Adipose tissue (tissue), 3 donors: Measurements from ENCODE around the gene DYNC1I2. TPM values are rescaled to one million over a fixed set of nuclear protein-coding genes. Genes with fewer than 3 reads are reported as not detected.
"Not testable (repeated sequence)": the region's sequence is repeated elsewhere in the genome, so short reads cannot be mapped to it uniquely, and the experiment has no call there.

Experiments used
- H3K27ac ChIP-seq: one replicate; pipeline ENCODE4 v1.5.1; 2013; ENCODE audit warnings: low read depth, low read length
- WGBS, 3 donors: extraction: QIAGEN DNeasy Blood & Tissue Kit; methylation state at CpG; one replicate each; pipeline ENCODE4 v1.1.7; 2013; 5-methylcytosine and 5-hydroxymethylcytosine counted together
- polyA plus RNA-seq, 3 donors: library from polyadenylated mRNA; stranded (reverse); fragments of 200-250 nt; gene quantifications; one replicate each; pipeline ENCODE4 v1.2.3, GENCODE V29; 2013
- donor health status: healthy with polysubstance abuse.
- donor health status: Bipolar disorder and iron deficiency.
- donor health status: healthy.

Gene DYNC1I2
- polyA plus RNA-seq, 3 donors = 49.1 to 66.0 (median 59.9) TPM

DNA sequence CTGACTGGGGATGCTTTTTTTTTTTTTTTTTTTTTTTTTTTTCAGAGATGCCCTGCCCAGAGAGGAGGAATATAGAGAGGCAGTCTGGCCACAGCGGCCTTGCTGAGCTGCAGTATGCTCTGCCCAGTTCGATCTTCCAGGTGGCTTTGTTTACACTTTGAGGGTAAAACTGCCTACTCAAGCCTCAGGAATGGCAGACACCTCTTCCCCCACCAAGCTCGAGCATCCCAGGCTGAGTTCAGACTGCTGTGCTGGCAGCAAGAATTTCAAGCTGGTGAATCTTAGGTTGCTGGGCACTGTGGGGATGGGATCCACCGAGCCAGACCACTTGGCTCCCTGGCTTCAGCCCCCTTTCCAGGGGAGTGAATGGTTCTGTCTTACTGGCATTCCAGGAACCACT lies 73.9 kb downstream of the DYNC1I2 start:
- 89 to 91% (median 90%) methylated on average over 4 of the region's 4 CpGs for WGBS, 3 donors
- H3K27ac ChIP-seq = not testable (repeated sequence)

- H3K27ac ChIP-seq = no peak overlapping the region
- WGBS, 3 donors = 91 to 95% (median 93%) methylated on average over 2 of the region's 2 CpGs
These were observed 75.8 kb downstream of the DYNC1I2 start for GRCh38 chr2:171762879-171763573.

GRCh38 chr2:171763602-171764001 lies 76.3 kb downstream of the DYNC1I2 start:
- WGBS, 3 donors = 88 to 93% (median 92%) methylated on average over 3 of the region's 3 CpGs
- H3K27ac ChIP-seq = no peak overlapping the region

GRCh38 chr2:171771463-171771862 lies 84.2 kb downstream of the DYNC1I2 start:
- no peak overlapping the region for H3K27ac ChIP-seq

DNA sequence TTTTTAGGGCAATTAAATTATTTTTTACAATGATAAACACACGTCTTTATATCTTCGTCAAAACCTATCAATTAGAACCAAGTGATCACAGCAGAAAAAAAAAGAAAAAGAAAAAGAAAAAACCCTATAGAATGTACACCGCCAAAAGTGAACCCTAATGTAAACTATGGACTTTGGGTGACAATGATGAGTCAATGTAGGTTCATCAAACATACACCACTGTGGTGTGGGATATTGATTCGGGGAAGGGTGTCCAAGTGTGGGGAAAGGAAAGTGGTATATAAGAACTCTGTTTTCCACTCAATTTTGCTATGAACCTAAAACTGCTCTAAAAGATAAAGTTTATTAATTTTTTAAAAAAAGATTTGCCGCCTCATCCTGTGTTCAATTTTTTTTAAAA lies 85.1 kb downstream of the DYNC1I2 start:
- 94 to 96% (median 96%) methylated on average over 5 of the region's 5 CpGs for WGBS, 3 donors
- H3K27ac ChIP-seq = no peak overlapping the region

DNA sequence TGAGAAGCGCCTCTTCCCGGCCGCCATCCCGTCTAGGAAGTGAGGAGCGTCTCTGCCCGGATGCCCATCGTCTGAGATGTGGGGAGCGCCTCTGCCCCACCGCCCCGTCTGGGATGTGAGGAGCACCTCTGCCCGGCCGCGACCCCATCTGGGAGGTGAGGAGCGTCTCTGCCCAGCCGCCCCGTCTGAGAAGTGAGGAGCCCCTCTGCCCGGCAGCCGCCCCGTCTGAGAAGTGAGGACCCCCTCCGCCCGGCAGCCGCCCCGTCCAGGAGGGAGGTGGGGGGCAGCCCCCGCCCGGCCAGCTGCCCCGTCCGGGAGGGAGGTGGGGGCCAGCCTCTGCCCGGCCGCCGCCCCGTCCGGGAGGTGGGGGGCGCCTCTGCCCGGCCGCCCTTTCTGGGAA lies 87.3 kb downstream of the DYNC1I2 start:
- WGBS, 3 donors = 97 to 99% (median 98%) methylated on average over 11 to 33 of the region's 35 CpGs
- H3K27ac ChIP-seq = not testable (repeated sequence)

DNA sequence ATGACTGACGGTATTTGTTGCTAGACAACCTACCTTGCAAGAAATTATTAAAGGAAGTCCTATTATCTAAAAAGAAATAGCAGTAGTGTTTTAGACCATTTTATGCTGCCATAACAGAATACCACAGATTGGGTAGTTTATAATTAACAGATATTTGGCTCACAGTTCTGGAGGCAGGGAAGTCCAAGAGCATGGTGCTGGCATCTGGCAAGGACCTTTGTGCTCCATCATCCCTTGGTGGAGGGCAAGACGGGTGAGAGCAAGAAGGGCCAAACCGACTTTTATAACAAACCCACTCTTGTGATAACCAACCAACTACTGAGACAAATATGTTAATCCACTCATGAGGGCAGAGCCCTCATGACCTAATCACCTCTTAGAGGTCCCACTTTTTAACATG lies 91.2 kb downstream of the DYNC1I2 start:
- 94 to 96% (median 96%) methylated on average over 3 of the region's 3 CpGs for WGBS, 3 donors
- no peak overlapping the region for H3K27ac ChIP-seq

GRCh38 chr2:171785450-171785849 lies 98.2 kb downstream of the DYNC1I2 start:
- WGBS, 3 donors = 78 to 97% (median 96%) methylated on average over 3 of the region's 3 CpGs

DNA sequence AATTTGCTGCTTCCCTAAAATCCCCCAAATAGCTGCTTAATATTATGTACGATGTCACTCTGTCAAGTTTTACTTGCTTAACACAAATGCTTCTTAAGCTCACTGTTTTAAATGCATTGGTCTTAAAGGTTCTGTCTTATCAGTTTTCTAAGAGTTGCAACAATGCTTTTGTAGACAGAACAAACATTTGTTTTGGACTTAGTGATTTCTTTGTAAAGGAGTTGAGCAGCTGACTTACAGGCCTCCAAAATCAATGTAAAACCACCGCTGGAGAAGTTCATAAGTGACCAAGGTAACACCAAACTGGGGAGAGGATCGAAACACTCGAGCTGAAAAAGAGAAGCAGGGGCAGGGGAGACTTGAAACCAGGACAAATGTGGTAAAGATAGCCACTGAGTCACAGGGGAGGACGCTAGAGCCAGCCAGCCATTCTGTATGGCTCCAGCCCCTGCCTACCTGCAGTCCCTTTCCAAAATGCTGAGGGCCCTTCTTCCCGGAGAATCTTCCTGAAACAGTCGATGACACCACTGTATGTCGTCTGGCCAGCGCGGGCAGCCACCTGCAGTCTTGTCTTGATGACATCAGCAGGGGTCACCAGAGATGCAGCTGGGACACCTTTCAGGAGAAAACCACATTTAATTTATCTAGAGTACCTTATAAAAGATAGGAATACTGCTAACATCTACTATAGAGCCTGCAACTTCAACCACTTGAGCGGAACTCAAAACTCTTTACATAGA lies 100.2 kb downstream of the DYNC1I2 start:
- 59 to 88% (median 86%) methylated on average over 11 of the region's 11 CpGs for WGBS, 3 donors
- no peak overlapping the region for H3K27ac ChIP-seq

More at GRCh38 chr2:171785450-171785849, 98.2 kb downstream of the DYNC1I2 start:
- no peak overlapping the region for H3K27ac ChIP-seq

DNA sequence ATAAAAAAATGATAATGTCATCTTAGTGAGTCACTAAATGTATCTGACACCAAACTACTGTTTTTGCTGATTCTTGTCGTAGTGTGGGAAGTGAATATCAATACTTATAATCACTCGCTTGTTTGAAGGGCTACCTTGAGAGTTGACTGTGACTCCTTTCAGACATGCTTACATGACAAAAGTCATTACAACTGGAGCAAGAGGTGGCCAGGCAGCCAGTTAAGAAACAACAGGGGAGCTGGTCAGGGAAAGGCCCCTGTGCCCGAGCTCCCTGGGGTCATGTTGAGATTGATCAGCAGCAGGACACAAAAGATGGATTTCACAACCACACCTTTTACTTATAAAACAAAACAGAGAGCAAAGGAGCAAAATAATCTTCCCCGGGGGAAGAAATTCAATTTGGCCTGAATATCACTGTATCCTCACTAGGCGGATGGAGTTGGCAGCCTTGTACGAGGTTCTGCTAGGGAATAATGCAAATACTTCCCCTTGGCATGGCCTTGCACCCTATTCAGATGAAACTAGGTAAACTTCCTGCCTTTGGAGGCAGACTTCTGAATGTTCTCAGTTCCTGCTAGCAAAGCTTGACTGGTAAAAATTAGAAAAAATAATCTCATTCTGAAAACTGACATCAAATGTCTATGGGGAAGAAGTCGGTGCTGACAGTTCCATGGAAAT lies 101.2 kb downstream of the DYNC1I2 start:
- no peak overlapping the region for H3K27ac ChIP-seq
- WGBS, 3 donors = 73 to 81% (median 74%) methylated on average over 7 of the region's 7 CpGs

GRCh38 chr2:171789956-171790355 lies 102.7 kb downstream of the DYNC1I2 start:
- WGBS, 3 donors = 76 to 92% (median 88%) methylated on average over 6 of the region's 6 CpGs
- no peak overlapping the region for H3K27ac ChIP-seq

DNA sequence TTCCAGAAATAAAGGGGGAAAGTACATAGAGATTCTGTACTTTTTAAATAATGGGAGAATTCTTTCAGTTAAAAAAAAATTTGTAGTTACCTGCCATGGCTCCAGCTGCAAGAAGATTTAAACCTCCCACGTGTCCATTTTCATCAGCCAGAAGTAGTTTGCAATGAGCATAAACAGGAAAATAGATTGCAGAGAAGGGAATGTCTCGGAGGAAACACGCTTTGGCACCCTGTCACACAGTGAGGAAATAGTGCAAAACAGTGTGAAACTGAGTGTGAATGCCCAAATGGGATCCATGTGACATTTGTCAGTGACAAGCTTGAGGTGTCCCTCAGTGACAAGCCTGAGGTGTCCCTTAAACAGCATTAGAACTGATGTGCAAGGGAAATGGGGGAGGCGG lies 104.1 kb downstream of the DYNC1I2 start:
- H3K27ac ChIP-seq = no peak overlapping the region
- WGBS, 3 donors = 54 to 78% (median 60%) methylated on average over 4 of the region's 4 CpGs

- H3K27ac ChIP-seq = no peak overlapping the region
- WGBS, 3 donors = 96 to 100% (median 98%) methylated on average over 3 of the region's 3 CpGs
These were observed 104.9 kb downstream of the DYNC1I2 start for GRCh38 chr2:171792157-171792556.

- H3K27ac ChIP-seq = no peak overlapping the region
- 83 to 86% (median 84%) methylated on average over 4 of the region's 4 CpGs for WGBS, 3 donors
These were observed 105.8 kb downstream of the DYNC1I2 start for GRCh38 chr2:171792886-171793580.

DNA sequence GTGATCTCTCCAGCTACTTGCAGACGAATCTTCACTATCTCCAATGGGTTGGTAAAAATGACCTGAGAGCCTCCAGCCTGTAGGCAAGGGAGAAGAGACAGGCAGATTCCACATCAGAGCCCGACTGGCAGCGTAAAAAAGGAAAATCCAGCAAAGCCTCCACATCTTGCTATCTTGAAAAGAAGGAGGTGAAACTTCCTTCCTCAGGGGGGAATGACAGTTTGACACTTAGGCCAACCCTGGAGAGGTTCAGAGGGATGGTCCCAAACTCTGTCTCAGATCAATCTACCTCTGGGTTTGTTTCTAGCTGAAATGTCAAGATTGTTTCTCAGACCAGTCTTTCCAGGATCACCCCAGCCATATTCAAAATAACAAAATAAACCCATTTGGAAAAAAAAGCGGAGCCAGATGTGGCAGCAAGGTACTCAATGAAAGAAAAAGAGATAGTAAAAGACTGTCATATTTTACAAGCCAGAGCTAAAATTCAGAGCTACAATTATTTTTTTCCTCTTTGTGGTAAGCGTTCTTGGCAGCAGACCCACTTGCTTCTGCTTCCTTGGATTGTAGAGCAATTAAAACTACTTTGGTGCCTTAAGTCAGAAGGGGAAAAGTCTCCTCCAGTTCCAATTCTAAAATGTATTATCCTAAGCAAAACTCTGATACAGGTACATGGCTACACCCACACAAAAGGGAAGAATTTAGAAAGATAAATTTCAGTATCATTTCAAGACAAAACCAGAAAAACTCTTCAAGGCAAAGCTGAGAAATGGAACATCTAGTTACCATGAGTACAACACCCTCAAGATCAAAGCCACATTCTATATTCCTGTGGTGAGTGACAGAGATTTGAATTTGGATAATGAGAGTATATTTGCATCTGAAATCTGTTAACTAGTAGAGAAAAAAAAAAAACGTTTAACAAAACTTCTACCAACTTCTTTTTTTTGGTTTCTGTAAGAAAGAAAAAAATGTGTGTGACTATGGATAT lies 106.7 kb downstream of the DYNC1I2 start:
- H3K27ac ChIP-seq = no peak overlapping the region
- WGBS, 3 donors = 59 to 81% (median 63%) methylated on average over 6 of the region's 6 CpGs

DNA sequence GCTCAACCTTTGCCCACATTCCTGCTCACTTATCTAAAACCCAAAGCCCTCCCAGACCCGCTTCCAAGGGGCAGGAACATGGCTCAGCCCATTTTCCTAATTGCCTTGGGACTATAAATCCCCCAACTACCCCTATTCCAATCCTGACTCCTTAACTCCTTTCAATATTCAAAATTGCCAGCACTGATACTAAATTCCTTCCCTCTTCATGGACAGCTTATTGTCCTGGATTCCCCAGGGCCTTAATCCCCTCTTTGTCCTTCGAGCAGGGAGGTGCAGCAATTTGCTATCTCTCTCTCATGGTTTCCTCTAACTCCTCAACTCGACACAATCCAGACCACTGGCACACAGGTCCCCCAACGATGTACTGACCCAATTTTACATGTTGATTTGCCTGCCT lies 107.6 kb downstream of the DYNC1I2 start:
- no peak overlapping the region for H3K27ac ChIP-seq
- 55 to 67% (median 55%) methylated on average over 4 of the region's 4 CpGs for WGBS, 3 donors
